GM18517 (cell line): ENCODE data around the gene HLA-F.

Experiments used
- ATAC-seq: cut with Tn5 transposase; IDR thresholded peaks from one replicate; pipeline ENCODE4 v1.9.1; 2021; ENCODE audit warnings: mild to moderate bottlenecking, moderate library complexity; ENCODE audit not compliant: unreplicated experiment

The HLA-F gene

GRCh38 chr6:29723262-29723665 is at the start of gene HLA-F:
TSS of gene HLA-F (plus strand) at chr6:29723434. CDS start at chr6:29723464, 30 bp downstream.
- ATAC-seq, result peak; percentile 87

GRCh38 chr6:29674008-29674407 is 49.2 kb upstream of the HLA-F start:
- ATAC-seq, result no peak

GRCh38 chr6:29675561-29675960 is 47.7 kb upstream of the HLA-F start:
- ATAC-seq, result no peak

- ATAC-seq, result no peak
These were observed 46.1 kb upstream of the HLA-F start for GRCh38 chr6:29676981-29677601.

GRCh38 chr6:29678114-29678513 is 45.1 kb upstream of the HLA-F start:
- no peak for ATAC-seq

- ATAC-seq, result no peak
These were observed 43.3 kb upstream of the HLA-F start for GRCh38 chr6:29679962-29680361.

GRCh38 chr6:29680416-29680815 is 42.8 kb upstream of the HLA-F start:
- no peak for ATAC-seq

GRCh38 chr6:29680904-29681303 is 42.3 kb upstream of the HLA-F start, which contains the start of gene ZFP57:
TSS of gene ZFP57 (minus strand) at chr6:29681152. CDS start at chr6:29677003, 4,149 bp downstream.
- no peak for ATAC-seq

- no peak for ATAC-seq
These were observed 41.4 kb upstream of the HLA-F start for GRCh38 chr6:29681811-29682210.

- ATAC-seq, result no peak
These were observed 37.4 kb upstream of the HLA-F start for GRCh38 chr6:29685718-29686326.

GRCh38 chr6:29694637-29695036 is 28.6 kb upstream of the HLA-F start:
- ATAC-seq, result no peak

- no peak for ATAC-seq
These were observed 26.8 kb upstream of the HLA-F start for GRCh38 chr6:29696147-29697125.

- no peak for ATAC-seq
These were observed 20.6 kb upstream of the HLA-F start for GRCh38 chr6:29702519-29703103.

GRCh38 chr6:29705389-29706231 is 17.6 kb upstream of the HLA-F start:
- no peak for ATAC-seq

- no peak for ATAC-seq
These were observed 14.6 kb upstream of the HLA-F start for GRCh38 chr6:29708432-29709179.

GRCh38 chr6:29709188-29709587 is 14.0 kb upstream of the HLA-F start:
- no peak for ATAC-seq

- ATAC-seq, result no peak
These were observed 12.8 kb upstream of the HLA-F start for GRCh38 chr6:29710281-29710941.

- no peak for ATAC-seq
These were observed 2.4 kb upstream of the HLA-F start for GRCh38 chr6:29720863-29721262.
